ENCODE measurements around the gene ZSWIM7.
A peak's percentile ranks its signal among the peaks of the same experiment; 100 is the strongest.

The ZSWIM7 gene, protein sequence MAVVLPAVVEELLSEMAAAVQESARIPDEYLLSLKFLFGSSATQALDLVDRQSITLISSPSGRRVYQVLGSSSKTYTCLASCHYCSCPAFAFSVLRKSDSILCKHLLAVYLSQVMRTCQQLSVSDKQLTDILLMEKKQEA

GRCh38 chr17:15999141-15999973 is at the start of gene ZSWIM7, which contains the start of gene TTC19:
Gene ZSWIM7, minus strand, starts transcription at chr17:15999704. Its CDS starts 110 bp downstream, at chr17:15999594.
Gene TTC19, plus strand, starts transcription at chr17:15999824. Its CDS starts 25 bp downstream, at chr17:15999849.
- peak; percentile 91 for DNase-seq

DNA sequence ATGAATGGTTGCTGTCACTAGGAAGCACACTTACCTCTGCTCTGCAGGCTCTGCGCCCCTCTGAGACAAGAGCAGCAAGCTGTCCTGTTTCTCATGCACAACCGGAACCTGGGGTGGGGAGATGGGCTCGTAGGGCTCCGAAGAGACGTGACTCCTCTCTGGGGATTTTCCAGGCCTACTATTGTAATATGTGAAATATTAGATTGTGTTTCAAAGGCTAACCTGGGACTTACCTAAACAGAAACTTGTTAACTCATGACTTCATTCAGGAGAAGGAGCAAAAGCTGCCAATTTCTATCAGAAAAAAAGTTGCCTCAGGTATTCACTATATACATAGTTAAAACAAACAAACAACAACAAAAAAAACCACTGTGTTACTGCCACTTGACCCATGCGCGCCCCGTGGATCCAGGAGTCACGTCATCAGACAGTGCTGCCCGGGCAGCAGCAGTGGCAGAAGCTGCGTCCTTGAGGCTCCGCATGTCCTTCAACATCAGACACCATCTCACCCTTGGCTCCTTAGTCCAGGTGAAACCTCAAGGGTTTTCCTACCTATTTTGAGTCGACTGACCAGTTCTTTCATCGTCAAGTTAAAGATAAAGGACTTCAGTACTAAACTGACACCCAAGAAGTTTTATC is 49.4 kb upstream of the ZSWIM7 start:
- DNase-seq = no peak

GRCh38 chr17:16046966-16047365 is 47.5 kb upstream of the ZSWIM7 start:
- DNase-seq = no peak

DNA sequence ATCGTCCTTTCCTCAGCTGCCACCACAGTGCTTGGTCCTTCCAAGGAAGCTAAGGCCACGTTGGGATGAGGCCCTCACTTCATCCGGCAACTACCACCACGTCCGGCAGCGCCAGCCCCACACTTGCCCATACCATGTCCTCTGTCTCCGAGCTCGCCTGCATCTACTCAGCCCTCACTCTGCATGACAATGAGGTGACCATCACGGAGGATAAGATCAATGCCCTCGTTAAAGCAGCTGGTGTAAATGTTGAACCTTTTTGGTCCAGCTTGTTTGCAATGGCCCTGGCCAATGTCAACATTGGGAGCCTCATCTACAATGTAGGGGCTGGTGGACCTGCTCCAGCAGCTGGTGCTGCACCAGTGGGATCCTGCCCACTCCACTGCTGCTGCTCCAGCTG is 45.0 kb upstream of the ZSWIM7 start:
- no peak for DNase-seq

DNA sequence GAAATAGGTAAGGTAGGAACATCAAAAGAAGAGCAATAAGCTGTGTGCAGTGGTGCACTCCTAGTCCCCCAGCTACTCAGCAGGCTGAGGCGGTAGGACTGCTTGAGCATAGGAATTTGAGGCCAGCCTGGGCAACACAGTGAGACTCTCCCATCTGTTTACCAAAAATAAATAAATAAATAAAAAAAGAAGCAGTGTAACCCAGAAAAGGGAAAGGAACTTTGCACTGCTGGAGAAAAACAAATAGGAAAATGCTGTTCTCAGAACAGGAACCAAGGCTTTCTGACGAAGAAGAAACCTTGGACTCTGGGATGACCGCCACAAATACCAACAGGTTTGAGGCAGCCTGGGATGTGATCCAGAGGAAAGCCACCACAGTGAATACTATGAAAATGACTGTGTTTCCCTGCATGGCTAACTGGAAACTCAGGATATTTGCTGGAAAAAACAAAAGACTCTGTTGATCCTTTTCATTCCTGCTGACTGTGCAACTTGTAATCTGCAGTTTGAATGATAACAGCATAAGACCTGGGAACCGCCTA is 41.3 kb upstream of the ZSWIM7 start:
- DNase-seq = no peak

GRCh38 chr17:16037636-16038035 is 38.1 kb upstream of the ZSWIM7 start:
- DNase-seq = no peak

- DNase-seq = no peak
These were observed 36.8 kb upstream of the ZSWIM7 start for GRCh38 chr17:16036261-16036660.

- DNase-seq = no peak
These were observed 34.3 kb upstream of the ZSWIM7 start for GRCh38 chr17:16033729-16034349.

GRCh38 chr17:16027708-16028584 is 28.4 kb upstream of the ZSWIM7 start:
- no peak for DNase-seq

GRCh38 chr17:16026895-16027294 is 27.4 kb upstream of the ZSWIM7 start:
- no peak for DNase-seq

DNA sequence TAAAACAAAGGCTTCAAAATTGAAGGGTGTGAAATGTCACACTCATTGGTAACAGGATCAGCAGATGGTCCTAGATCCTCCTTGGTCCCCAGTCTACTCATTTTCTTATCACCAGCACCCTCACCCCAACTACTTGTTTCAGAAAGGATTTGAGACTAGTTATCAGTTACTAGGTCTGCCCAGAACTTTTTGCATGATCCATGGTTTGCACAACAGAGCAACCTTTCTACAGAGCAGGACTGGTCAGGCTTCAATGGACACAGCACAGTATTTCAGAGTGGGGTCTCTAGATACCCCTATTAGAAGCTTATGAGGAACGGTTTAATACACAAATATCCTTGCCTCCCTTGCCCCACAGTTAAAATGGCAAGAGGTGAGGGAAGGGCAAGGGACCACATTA is 25.7 kb upstream of the ZSWIM7 start:
- no peak for DNase-seq

DNA sequence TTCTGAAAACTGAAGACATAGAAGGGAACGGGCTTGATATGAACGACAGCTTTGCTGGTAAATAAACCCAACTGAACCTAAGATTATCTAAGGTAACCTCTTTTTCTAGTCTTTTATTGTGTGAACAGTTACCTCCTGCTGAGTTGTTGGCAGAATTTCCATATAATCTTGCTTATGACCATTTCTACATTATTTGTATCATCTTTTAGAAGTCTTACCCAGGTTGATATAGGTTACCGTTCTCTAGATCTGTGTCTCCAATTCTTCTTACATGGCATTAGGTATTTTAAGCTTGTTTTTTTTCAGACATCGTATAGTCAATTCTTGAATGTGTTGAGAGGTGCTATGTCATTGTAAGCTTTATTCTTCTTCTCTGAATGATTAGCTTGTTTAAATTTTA is 24.4 kb upstream of the ZSWIM7 start:
- DNase-seq = no peak

GRCh38 chr17:16019347-16019746 is 19.8 kb upstream of the ZSWIM7 start:
- no peak for DNase-seq

DNA sequence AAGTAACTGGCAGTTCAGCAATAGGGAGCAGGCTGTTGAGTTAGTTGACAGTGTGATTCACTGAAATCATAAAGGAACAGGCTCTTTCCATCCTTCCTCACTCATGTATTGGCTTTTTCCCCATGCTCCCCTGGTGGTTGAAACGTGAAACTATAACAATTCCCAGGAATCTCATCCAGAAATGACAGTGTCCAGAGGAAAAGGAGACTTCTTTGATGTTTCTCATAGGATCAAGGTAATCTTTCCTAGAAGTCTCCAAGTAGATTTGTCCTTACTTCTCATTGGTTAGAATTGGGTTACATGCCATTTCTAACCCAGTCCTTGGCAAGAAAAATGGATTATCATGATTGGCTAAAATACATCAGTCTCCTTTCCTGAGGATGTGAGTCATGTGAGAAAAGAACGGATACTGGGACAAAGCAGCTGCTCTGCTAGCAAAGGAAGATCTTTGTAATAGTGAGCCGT is 14.5 kb upstream of the ZSWIM7 start:
- DNase-seq = no peak

- DNase-seq = no peak
These were observed 7.9 kb upstream of the ZSWIM7 start for GRCh38 chr17:16007439-16007838.

- DNase-seq = no peak
These were observed 6.1 kb upstream of the ZSWIM7 start for GRCh38 chr17:16005636-16006035.

DNA sequence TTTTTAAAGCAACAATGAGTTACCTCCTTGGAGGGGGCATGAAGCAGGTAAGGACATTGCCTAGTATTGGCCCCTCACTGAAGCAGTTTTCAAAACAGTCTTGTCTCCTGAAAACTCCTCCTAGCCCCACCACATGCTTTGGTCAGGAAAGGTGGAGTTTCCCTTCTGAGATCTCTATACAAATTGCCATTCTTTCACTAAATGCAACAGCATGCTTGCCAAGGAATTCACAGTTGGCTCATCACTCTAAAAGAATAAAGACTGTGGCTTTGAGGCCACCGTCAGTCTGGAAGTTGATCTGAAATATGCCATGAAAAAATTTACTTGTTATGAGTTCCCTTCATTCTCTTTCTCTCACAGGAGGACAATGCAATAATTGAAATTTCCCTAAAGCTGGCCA is 4.3 kb upstream of the ZSWIM7 start:
- no peak for DNase-seq

- DNase-seq = no peak
These were observed 3.3 kb upstream of the ZSWIM7 start for GRCh38 chr17:16002708-16003260.

GRCh38 chr17:16001226-16001897 is 1.9 kb upstream of the ZSWIM7 start:
- DNase-seq = no peak

GRCh38 chr17:15999974-16000827 is 697 bp upstream of the ZSWIM7 start:
- no peak for DNase-seq
